NCI-H2196 (cell line): Measurements from ENCODE around the gene GAPT.

Experiments used
- DNase-seq: peaks from one replicate; lab custom pipeline; 2025; ENCODE audit not compliant: unreplicated experiment; lab: John Stamatoyannopoulos, UW

Gene GAPT

GRCh38 chr5:58491216-58491892 is at the start of gene GAPT:
Gene GAPT (plus strand): TSS chr5:58491435. CDS start chr5:58494537, 3,102 bp downstream.
- DNase-seq: no peak

DNA sequence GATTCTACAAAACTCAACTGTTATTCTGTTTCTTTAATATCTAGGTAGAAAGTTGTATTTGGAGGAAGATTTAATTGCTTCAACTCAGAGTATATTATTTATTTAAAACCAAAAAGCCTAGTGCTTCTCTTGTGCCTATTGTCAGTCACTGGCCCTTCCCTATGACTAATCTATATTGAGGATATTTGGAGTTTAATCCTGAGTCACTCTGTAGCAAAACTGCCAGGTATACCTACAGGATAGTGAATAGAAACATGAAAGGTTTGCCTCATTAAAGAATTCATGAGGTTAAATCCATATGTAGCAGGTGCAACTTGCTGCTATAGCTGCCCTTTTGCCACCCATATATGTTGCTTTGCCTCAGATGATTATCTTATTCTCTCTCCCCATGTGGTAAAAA is 46.4 kb upstream of the GAPT start:
- DNase-seq: no peak

DNA sequence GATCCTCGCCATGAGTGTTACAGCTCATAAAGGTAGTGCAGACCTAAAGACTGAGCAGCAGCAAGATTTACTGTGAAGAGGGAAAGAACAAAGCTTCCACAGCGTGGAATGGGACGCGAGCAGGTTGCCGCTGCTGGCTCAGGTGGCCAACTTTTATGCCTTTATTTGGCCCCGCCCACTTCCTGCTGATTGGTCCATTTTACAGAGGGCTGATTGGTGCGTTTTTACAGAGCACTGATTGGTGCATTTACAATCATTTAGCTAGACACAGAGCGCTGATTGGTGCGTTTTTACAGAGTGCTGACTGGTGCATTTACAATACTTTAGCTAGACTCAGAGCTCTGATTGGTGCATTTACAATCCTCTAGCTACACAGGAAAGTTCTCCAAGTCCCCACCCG is 45.2 kb upstream of the GAPT start:
- DNase-seq: no peak

- DNase-seq: no peak
Measured at GRCh38 chr5:58447226-58447625, 44.0 kb upstream of the GAPT start.

- no peak for DNase-seq
Measured at GRCh38 chr5:58450018-58450417, 41.2 kb upstream of the GAPT start.

DNA sequence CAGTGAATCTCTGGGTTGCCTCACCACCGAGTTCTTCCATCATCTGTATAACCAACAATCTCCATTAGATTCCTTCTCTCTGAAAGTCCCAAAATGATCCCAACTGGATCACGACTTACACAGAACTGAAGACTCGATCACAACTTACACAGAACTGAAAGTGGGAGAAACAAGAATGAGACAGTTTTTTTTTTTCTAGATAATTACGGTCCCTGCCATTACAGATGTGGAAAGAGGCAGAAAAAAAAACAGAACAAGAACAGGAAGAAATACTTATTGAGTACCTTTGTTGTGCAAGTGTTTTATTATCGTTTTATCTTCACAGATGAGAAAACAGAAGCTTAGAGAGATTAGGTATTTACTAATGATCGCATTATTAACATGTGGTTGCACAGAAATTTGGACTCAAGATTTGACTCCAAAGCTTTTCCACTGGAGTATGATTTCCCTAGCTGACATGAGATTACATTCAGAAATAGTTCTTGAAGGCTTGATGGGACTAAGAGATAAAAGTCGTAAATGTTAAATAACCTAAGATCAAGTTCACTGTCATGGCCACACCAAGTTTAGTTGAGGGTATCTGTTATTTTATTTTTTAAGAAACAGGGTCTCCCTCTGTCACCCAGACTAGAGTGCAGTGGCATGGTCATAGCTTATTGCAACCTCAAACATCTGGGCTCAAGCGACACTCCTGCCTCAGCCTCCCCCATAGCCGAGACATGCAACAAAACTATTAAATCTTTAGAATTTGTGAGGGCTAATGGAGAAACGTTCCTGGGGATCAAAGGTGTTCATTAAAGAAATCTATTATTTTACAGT is 40.2 kb upstream of the GAPT start:
- DNase-seq: no peak

DNA sequence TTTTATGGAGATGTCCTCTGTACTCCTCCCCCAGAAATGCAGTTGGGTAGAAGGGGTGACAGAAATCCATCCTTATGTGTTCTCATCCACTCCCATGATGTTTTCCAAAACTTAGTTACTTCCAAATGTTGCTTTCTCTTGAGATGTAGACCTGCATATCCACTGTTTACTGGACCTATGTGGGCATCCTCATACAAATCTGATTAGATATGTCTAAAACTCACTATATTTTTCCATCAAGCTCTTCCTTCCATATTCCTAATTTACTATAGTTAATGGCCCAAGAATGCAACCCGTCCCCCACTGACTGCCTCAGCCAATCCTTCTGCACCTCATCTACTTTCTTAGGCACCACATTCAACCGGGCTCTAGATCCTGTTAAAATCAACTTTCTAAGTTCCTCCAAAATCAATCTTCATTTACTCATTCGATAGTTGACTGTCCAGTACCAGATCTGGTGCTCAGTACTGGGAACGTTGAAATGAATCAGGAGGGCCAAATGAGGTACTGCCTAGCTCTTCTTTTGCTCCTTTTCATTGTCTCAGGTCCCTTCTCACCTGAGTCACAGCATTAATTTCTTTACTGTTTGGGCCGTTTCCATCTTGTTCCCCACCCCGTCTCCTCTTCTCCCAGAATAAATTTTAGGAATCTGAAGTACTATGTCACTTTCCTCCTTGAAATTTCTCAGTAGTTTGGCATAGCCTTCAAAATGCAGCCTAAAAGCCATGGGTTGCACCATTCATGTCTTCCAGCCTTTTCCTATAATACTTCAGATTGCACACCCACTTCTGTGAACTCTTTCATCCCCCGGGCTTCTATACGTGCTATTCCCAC is 39.3 kb upstream of the GAPT start:
- DNase-seq: no peak

GRCh38 chr5:58452566-58453258 is 38.5 kb upstream of the GAPT start:
- no peak for DNase-seq

DNA sequence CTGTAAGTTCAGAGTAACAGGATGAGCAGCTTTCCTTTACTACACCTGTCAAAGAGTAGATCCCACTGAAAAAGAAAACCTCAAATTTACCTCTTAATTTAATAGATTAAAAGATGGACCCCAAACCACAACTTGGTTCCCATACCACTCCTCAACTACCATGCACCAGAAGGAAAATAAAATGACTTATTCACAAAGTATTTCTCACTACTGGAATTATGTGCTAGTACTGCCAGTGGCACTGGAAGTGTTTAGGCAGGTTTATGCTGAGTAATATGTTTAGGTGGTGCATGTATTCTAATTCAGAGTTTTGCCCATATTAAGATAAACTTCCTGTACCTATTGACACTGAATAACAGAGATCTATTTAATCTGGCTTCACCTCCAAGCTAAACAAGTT is 37.9 kb upstream of the GAPT start:
- DNase-seq: no peak

DNA sequence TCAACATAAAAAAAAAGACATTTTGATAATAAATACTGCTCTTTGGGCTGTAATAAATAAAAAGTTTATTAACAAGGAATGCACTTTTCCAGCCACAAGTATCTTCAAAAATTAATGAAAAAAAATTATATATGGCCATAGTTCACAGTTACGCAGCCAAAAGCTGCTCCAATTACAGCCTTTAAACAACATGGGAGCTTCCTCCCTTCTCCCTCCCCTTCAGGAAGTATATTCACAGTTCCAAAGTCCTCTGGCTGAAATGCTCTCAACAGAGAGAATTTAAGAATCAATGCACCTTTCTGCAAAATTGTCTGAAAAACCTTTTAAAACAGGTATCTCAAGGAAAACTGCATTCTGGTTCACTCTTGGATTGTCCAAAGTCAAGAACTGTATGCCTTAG is 37.2 kb upstream of the GAPT start:
- DNase-seq: no peak

GRCh38 chr5:58455066-58455465 is 36.2 kb upstream of the GAPT start:
- DNase-seq: no peak

GRCh38 chr5:58455480-58455879 is 35.8 kb upstream of the GAPT start:
- no peak for DNase-seq

DNA sequence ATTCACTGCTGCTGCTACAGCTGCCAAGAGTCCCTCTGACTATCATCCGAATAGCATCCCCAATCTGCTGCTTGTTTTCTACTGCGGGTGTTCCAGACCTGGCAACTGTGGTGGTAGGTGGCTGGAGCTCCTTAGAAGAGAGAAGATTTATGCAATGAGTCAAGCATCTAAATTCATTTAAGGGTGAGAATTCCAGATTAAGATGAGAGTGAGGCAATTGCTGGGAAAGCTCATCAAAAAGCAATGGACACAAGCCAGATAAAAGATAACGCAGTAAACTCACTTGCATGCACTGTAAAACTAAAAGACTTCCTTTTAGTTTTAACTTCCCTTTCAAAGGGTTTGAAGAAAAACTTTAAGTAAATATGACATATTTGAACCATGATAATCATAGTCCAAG is 35.2 kb upstream of the GAPT start:
- DNase-seq: no peak

GRCh38 chr5:58456486-58456885 is 34.7 kb upstream of the GAPT start:
- DNase-seq: no peak

DNA sequence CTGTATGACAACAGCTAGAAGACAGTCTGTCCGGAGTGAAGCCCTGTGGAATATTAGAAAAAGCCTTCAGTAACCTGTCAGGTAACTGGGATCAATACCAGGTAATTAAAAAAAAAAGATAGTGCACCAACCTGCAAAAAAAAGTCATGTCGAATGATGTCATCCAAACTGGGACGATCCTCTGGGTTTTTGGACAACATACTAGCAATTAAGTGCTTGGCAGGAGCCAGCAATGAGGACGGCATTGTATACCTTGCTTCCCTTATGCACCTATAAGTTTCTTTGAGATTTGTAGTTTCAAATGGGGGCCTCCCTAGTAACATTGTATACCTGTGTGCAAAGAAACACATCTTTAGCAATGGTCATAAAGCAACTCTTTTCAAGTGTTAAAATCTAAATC is 34.2 kb upstream of the GAPT start:
- DNase-seq: no peak

GRCh38 chr5:58458141-58458742 is 33.0 kb upstream of the GAPT start:
- no peak for DNase-seq

GRCh38 chr5:58458743-58459145 is 32.5 kb upstream of the GAPT start:
- DNase-seq: no peak

DNA sequence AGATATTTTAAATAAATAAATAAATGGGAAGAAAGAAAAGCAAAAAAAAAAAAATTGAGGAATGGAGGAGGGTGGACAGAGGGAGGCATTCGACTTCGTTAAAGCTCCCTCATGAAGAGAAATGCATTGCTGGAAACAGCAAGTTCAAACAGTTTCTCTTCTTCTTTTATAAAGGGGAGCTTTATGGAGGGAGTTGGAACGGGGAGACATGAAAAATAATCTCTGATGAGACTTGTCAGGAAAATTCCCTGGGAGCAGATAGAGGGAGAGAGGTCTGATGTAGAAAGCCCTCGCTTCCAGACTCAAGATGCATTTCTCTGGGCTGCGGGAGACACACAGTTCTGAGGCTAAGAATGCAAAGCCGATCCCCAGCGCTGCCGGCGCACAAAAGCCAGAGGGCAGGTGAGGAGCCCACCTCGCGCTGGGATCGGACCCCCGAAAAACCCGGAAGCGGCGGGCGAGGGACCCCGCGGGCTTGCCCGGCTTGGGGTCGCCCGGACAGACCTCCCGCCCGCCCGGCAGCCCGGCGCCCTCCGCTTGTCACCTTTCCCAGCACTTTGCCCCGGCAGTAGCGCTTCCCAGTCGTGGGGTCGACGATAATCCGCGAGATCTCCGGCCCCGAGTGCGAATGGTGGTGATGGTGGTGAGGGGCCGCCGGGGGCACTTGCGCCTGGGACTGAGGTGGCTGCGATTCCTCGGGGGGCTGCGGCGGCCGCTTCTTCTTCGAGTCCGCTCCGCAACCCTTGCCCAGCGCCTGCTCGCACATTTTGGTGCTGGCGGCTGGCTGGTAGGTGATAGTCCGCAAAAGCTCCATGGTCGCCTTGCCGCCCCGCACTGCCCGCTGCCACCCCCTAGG is 31.9 kb upstream of the GAPT start:
- DNase-seq: no peak

- DNase-seq: no peak
Measured at GRCh38 chr5:58460002-58460731, 31.1 kb upstream of the GAPT start, which contains the start of gene PLK2. Gene PLK2 (minus strand): TSS chr5:58460086. CDS start chr5:58459959, 127 bp downstream.
